ENCODE results near the gene ARHGEF26.

DNA sequence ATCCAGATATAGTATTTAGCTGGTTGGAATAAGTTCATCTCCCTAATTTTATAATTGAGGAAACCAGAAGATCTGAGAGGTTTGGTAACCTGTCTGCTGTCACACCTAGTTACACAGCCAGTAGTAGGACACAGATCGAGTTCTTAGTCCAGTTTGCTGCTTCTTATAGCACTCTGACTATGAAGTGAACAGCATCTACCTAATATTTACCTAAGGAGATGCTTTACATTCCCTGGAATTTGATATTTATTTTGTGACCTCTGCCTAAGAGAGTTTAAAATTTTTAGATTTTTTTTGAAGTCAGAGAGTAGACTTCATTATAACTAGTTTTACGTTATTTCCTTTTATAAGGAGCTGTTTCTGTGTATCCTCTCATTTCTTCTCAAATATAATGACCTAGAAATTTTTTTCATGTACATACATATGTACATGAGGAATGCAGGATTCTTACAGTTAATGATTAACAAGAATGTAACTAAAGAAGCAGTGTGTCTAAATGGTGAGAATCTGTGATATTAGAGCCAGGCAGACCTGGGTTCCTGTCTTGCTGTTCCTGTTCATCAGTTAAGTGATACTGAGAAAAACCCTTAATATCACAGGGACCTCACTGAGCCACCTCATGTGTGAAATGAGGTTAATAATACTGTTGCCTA is 4.3 kb downstream of the ARHGEF26 start:
- TF ChIP-seq, protein P1, sequence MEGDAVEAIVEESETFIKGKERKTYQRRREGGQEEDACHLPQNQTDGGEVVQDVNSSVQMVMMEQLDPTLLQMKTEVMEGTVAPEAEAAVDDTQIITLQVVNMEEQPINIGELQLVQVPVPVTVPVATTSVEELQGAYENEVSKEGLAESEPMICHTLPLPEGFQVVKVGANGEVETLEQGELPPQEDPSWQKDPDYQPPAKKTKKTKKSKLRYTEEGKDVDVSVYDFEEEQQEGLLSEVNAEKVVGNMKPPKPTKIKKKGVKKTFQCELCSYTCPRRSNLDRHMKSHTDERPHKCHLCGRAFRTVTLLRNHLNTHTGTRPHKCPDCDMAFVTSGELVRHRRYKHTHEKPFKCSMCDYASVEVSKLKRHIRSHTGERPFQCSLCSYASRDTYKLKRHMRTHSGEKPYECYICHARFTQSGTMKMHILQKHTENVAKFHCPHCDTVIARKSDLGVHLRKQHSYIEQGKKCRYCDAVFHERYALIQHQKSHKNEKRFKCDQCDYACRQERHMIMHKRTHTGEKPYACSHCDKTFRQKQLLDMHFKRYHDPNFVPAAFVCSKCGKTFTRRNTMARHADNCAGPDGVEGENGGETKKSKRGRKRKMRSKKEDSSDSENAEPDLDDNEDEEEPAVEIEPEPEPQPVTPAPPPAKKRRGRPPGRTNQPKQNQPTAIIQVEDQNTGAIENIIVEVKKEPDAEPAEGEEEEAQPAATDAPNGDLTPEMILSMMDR (IDR thresholded peaks at IDR 0.05), result no peak
- no peak for TF ChIP-seq EP300 (IDR thresholded peaks at IDR 0.05)
- no peak for TF ChIP-seq POLR2A (IDR thresholded peaks at IDR 0.05)
- TF ChIP-seq POLR2AphosphoS5 (IDR thresholded peaks at IDR 0.05), result no peak
